Uterus (tissue), 2 donors: ENCODE results near the gene PLCB3.

Source experiments
- POLR2A ChIP-seq, 2 donors: fragments of 450-650 bp; IDR thresholded peaks; one replicate each; pipeline ENCODE4 v1.6.1; 2016; ENCODE audit warnings: antibody characterized with exemption in 2 of 2, mild to moderate bottlenecking in 1 of 2, moderate library complexity in 1 of 2
- TF ChIP-seq, protein P1 (sequence below), 4 experiments: fragments of 200-600 bp in 2 of 4; fragments of 450-650 bp in 2 of 4; sonication (generic) in 2 of 4; IDR thresholded peaks; one replicate each; pipeline ENCODE4 v1.5.1; 2016 to 2019; ENCODE audit warnings: antibody characterized with exemption in 4 of 4, mild to moderate bottlenecking in 2 of 4, moderate library complexity in 1 of 4

DNA sequence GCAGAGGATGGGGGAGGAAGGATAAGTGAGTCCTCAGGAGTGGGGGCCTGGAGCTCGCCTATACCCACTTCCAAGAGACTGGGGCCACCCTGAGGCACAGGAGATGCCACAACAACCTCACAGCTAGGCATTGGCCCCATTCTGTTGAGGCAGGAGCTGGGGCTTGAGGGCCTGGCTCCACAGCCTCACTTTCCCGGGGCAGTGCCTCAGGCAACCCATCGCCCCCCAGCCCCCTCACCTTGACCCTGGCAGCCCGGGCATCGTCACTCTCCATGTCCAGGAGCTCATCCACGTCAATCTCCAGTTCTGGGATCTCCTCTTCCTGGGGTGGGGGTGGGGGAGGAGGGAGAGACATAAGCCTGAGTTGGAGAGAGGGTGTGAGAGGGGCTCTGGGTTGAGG, 6.4 kb upstream of the PLCB3 start:
- TF ChIP-seq, protein P1, sequence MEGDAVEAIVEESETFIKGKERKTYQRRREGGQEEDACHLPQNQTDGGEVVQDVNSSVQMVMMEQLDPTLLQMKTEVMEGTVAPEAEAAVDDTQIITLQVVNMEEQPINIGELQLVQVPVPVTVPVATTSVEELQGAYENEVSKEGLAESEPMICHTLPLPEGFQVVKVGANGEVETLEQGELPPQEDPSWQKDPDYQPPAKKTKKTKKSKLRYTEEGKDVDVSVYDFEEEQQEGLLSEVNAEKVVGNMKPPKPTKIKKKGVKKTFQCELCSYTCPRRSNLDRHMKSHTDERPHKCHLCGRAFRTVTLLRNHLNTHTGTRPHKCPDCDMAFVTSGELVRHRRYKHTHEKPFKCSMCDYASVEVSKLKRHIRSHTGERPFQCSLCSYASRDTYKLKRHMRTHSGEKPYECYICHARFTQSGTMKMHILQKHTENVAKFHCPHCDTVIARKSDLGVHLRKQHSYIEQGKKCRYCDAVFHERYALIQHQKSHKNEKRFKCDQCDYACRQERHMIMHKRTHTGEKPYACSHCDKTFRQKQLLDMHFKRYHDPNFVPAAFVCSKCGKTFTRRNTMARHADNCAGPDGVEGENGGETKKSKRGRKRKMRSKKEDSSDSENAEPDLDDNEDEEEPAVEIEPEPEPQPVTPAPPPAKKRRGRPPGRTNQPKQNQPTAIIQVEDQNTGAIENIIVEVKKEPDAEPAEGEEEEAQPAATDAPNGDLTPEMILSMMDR (IDR thresholded peaks at IDR 0.05), result no peak
- no peak for TF ChIP-seq POLR2A (IDR thresholded peaks at IDR 0.05)
